HCT116 (cell line): Measurements from ENCODE around the gene UCKL1. TPM values are rescaled to one million over a fixed set of nuclear protein-coding genes. Genes with fewer than 3 reads are reported as not detected.

Source experiments
- ATAC-seq: fragments of 200-7000 bp; cut with Tn5 transposase; 2 replicates; pipeline ENCODE4 v1.9.1; 2020; ENCODE audit warnings: mild to moderate bottlenecking, moderate library complexity
- BruUV-seq: library from RNA; stranded (reverse); fragments of 400-500 nt; replicated peaks from 2 replicates; lab custom pipeline; 2021; lab: Mats Ljungman, UMichigan
- CTCF ChIA-PET: fragments of 300-600 bp; sonication (Branson Sonifier 250); formaldehyde crosslinking; loops from one replicate; lab custom pipeline; 2021; ENCODE audit warnings: antibody characterized with exemption; lab: Charles Lee
- POLR2A ChIA-PET: fragments of 300-600, 350-600 bp; sonication (Branson Sonifier 250); formaldehyde crosslinking; loops from one replicate; lab custom pipeline; 2021; ENCODE audit warnings: antibody characterized with exemption; lab: Charles Lee
- RAD21 ChIA-PET, 2 experiments: fragments of 300-600 bp; sonication (Branson Sonifier 250); formaldehyde crosslinking; loops; one replicate each; lab custom pipeline; 2023; ENCODE audit warnings: low total read pairs in 2 of 2; ENCODE audit not compliant: uncharacterized antibody in 2 of 2, unreplicated experiment in 2 of 2, low non-redundant PET in 1 of 2; lab: Charles Lee
- DNase-seq: peaks from one replicate; pipeline ENCODE4 v3.0.0-alpha.2; 2010; ENCODE audit warnings: low read depth, low spot score
- H2AFZ ChIP-seq: fragments of 200-600 bp; shearing (Covaris generic), sonication (generic); 2 replicates; pipeline ENCODE4 v1.6.1; 2017; ENCODE audit warnings: low read depth, mixed run types, mixed read lengths, antibody characterized with exemption, low read length; ENCODE audit not compliant: poor library complexity, severe bottlenecking
- H3K27ac ChIP-seq: 2 replicates; pipeline ENCODE4 v1.5.1; 2012; ENCODE audit warnings: low read depth, low read length
- H3K27me3 ChIP-seq: fragments of 200-600 bp; sonication (generic); 2 replicates; pipeline ENCODE4 v1.6.1; 2016; ENCODE audit warnings: mixed run types, low read length, mixed read lengths; ENCODE audit not compliant: insufficient read depth
- H3K36me3 ChIP-seq, 2 experiments: fragments of 200-500 bp in 1 of 2; fragments of 200-600 bp in 1 of 2; sonication (Bioruptor generic) in 1 of 2; sonication (generic) in 1 of 2; 2 replicates each; pipeline versions ENCODE4 v1.5.1 to v1.6.1; 2014 to 2016; ENCODE audit warnings: low read length in 2 of 2, inconsistent platforms in 1 of 2, mixed read lengths in 1 of 2, mixed run types in 1 of 2; ENCODE audit not compliant: insufficient read depth in 2 of 2, control insufficient read depth in 1 of 2
- H3K4me1 ChIP-seq, 2 experiments: fragments of 200-600 bp in 1 of 2; sonication (generic) in 1 of 2; 2 replicates each; pipeline versions ENCODE4 v1.5.1 to v1.6.1; 2012 to 2017; ENCODE audit warnings: low read length in 2 of 2, inconsistent platforms in 1 of 2, mild to moderate bottlenecking in 1 of 2, mixed read lengths in 1 of 2, mixed run types in 1 of 2, moderate library complexity in 1 of 2; ENCODE audit not compliant: insufficient read depth in 2 of 2, control insufficient read depth in 1 of 2
- H3K4me2 ChIP-seq: fragments of 200-600 bp; sonication (generic); 2 replicates; pipeline ENCODE4 v1.6.1; 2017; ENCODE audit warnings: mixed run types, low read length, mixed read lengths
- H3K4me3 ChIP-seq, 2 experiments: fragments of 200-600 bp in 1 of 2; sonication (generic) in 1 of 2; replicated peaks in 1 of 2; 2 replicates each; pipeline ENCODE4 v1.5.1; 2011 to 2016; ENCODE audit warnings: low read length in 2 of 2, control low read depth in 1 of 2, low read depth in 1 of 2, mild to moderate bottlenecking in 1 of 2, mixed read lengths in 1 of 2, mixed run types in 1 of 2
- H3K79me2 ChIP-seq: fragments of 200-600 bp; sonication (generic); 2 replicates; pipeline ENCODE4 v1.6.1; 2017; ENCODE audit warnings: mild to moderate bottlenecking, mixed run types, low read length, moderate library complexity, mixed read lengths; ENCODE audit not compliant: insufficient read depth
- H3K9ac ChIP-seq: fragments of 200-600 bp; sonication (generic); 2 replicates; pipeline ENCODE4 v1.6.1; 2016; ENCODE audit warnings: low read length, mixed read lengths
- H3K9me2 ChIP-seq: fragments of 200-600 bp; sonication (generic), shearing (Covaris generic); 2 replicates; pipeline ENCODE4 v1.6.1; 2017; ENCODE audit warnings: mixed run types, mild to moderate bottlenecking, moderate library complexity; ENCODE audit not compliant: insufficient read depth
- H3K9me3 ChIP-seq, 2 experiments: fragments of 200-500 bp in 1 of 2; fragments of 200-600 bp in 1 of 2; sonication (Bioruptor generic) in 1 of 2; sonication (generic) in 1 of 2; 2 replicates each; pipeline ENCODE4 v1.6.1; 2014 to 2017; ENCODE audit warnings: low read length in 2 of 2, mixed read lengths in 2 of 2, inconsistent platforms in 1 of 2, low read depth in 1 of 2, mild to moderate bottlenecking in 1 of 2, mixed run types in 1 of 2, moderate library complexity in 1 of 2; ENCODE audit not compliant: control insufficient read depth in 1 of 2, insufficient read depth in 1 of 2
- H4K20me1 ChIP-seq: fragments of 200-600 bp; sonication (generic), shearing (Covaris generic); 2 replicates; pipeline ENCODE4 v1.6.1; 2017; ENCODE audit warnings: mixed run types, mild to moderate bottlenecking, moderate library complexity; ENCODE audit not compliant: insufficient read depth
- POLR2AphosphoS5 ChIP-seq: IDR thresholded peaks from 2 replicates; pipeline ENCODE4 v1.6.1; 2011; ENCODE audit warnings: mild to moderate bottlenecking, low read depth, low read length, moderate library complexity
- YY1 ChIP-seq: IDR thresholded peaks from 2 replicates; pipeline ENCODE4 v1.6.1; 2011; ENCODE audit warnings: low read length, low read depth, moderate library complexity, mild to moderate bottlenecking; ENCODE audit not compliant: insufficient replicate concordance; ENCODE audit errors: extremely low read depth
- ZFX ChIP-seq: fragments of 450-650 bp; IDR thresholded peaks from 2 replicates; pipeline ENCODE4 v1.6.1; 2017
- ZNF274 ChIP-seq: fragments of 200-500 bp; sonication (Bioruptor generic); IDR thresholded peaks from 2 replicates; pipeline ENCODE4 v1.6.1; 2014; ENCODE audit warnings: mild to moderate bottlenecking, low read depth, low read length, inconsistent platforms
- intact Hi-C: fragments of 100-400 bp; cut with micrococcal nuclease; formaldehyde crosslinking; loops from 2 replicates; pipeline ENCODE4 v1.10.0; 2022
- total RNA-seq: library from RNA; stranded (reverse); gene quantifications from one replicate; pipeline ENCODE4 v1.2.1, GENCODE V29; 2021; ENCODE audit not compliant: unreplicated experiment
- TF ChIP-seq, protein P1 (sequence below): IDR thresholded peaks from 2 replicates; pipeline ENCODE4 v1.6.1; 2012
- TF ChIP-seq, protein P2 (sequence below), 3 experiments: fragments of 200-600 bp in 1 of 3; sonication (generic) in 1 of 3; IDR thresholded peaks in 2 of 3; conservative IDR thresholded peaks in 1 of 3; 2 replicates each; pipeline ENCODE4 v1.5.1; 2012 to 2017; ENCODE audit warnings: low read depth in 2 of 3, low read length in 2 of 3, antibody characterized with exemption in 1 of 3, borderline replicate concordance in 1 of 3, control low read depth in 1 of 3, mild to moderate bottlenecking in 1 of 3, mixed read lengths in 1 of 3, mixed run types in 1 of 3, moderate library complexity in 1 of 3; ENCODE audit not compliant: insufficient read depth in 1 of 3

The UCKL1 gene
- total RNA-seq, 1 experiment from 2014 or later: 54.2 TPM

DNA sequence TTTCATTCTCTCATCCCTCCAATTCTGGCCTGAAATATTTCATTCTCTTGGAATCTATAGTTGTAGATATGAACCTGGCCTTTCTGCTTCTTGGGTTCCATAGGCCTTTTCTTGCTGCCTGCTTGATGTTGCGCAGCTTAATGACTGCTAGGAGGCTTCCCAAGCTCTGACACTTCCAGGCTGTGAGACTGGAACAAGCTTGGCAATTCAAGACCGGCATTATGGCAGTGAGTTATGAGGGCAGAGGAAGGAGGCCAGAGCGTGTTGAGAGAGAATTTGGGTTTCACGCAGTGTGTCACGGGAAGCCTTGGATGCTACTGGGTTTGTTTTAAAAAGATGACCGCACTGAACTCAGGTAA is 62.2 kb downstream of the UCKL1 start:
- no peaks in the 10 kb centered on the region for H3K9me3 ChIP-seq
- H3K9ac ChIP-seq: peak overlapping the region; percentile 52
- ChIA-PET POLR2A (interaction anchor here (1.8 kb wide), 1 partner anchor 29 kb away, joined by 4 read pairs; the partner anchor contains the start of gene TPD52L2), RAD21 (no interaction called here), CTCF (interaction anchor here (1.0 kb wide), 1 partner anchor 29 kb away, joined by 3 read pairs; the partner anchor contains the start of gene TPD52L2)
- peak overlapping the region; percentile 48 to 61; a peak in 3 of 4 replicates for H3K4me3 ChIP-seq
- H3K4me2 ChIP-seq: peak overlapping the region; percentile 91
- H3K27ac ChIP-seq: peak overlapping the region; percentile 62
- peaks cover 18 to 28% of the 10 kb centered on the region in 2 experiments; a peak in 3 of 4 replicates for H3K36me3 ChIP-seq
- no peak for ATAC-seq
- no TSS peak for BruUV-seq
- DNase-seq: no peak
- peaks cover 14% of the 10 kb centered on the region; the same call in 1 of the 2 replicates for H4K20me1 ChIP-seq
- no peaks in the 10 kb centered on the region for H3K9me2 ChIP-seq
- TF ChIP-seq YY1: no peak
- TF ChIP-seq POLR2AphosphoS5: no peak
- no peak for TF ChIP-seq ZFX
- TF ChIP-seq, protein P1, sequence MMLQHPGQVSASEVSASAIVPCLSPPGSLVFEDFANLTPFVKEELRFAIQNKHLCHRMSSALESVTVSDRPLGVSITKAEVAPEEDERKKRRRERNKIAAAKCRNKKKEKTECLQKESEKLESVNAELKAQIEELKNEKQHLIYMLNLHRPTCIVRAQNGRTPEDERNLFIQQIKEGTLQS: no peak
- no peak for TF ChIP-seq ZNF274
- TF ChIP-seq, protein P2, sequence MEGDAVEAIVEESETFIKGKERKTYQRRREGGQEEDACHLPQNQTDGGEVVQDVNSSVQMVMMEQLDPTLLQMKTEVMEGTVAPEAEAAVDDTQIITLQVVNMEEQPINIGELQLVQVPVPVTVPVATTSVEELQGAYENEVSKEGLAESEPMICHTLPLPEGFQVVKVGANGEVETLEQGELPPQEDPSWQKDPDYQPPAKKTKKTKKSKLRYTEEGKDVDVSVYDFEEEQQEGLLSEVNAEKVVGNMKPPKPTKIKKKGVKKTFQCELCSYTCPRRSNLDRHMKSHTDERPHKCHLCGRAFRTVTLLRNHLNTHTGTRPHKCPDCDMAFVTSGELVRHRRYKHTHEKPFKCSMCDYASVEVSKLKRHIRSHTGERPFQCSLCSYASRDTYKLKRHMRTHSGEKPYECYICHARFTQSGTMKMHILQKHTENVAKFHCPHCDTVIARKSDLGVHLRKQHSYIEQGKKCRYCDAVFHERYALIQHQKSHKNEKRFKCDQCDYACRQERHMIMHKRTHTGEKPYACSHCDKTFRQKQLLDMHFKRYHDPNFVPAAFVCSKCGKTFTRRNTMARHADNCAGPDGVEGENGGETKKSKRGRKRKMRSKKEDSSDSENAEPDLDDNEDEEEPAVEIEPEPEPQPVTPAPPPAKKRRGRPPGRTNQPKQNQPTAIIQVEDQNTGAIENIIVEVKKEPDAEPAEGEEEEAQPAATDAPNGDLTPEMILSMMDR (IDR thresholded peaks at IDR 0.05 in 2 of 3, conservative IDR thresholded peaks at IDR 0.05 in 1 of 3; ENCODE audit: borderline replicate concordance in 1 of 3, insufficient read depth in 1 of 3, low read depth in 2 of 3, low read length in 2 of 3): no peak
- H2AFZ ChIP-seq: no peak overlapping the region
- peaks cover 11 to 27% of the 10 kb centered on the region in 2 experiments; a peak in 3 of 4 replicates for H3K4me1 ChIP-seq
- H3K79me2 ChIP-seq: peaks cover 51% of the 10 kb centered on the region
- intact Hi-C loops: no loop called here
- H3K27me3 ChIP-seq: no peaks in the 10 kb centered on the region
